WTC11 (cell line): Measurements from ENCODE around the gene KLHL29.

ENCODE experiments used
- NR1H2 ChIP-seq: sonication (generic); formaldehyde crosslinking; IDR thresholded peaks from 2 replicates; pipeline ENCODE4 v1.9.0; 2021; ENCODE audit warnings: mild to moderate bottlenecking, moderate library complexity, missing genetic modification reagents
- NR3C1 ChIP-seq: sonication (generic); formaldehyde crosslinking; conservative IDR thresholded peaks from 2 replicates; pipeline ENCODE4 v1.8.1; 2023; ENCODE audit warnings: low read depth, mild to moderate bottlenecking, missing genetic modification reagents
- SMAD4 ChIP-seq: sonication (generic); formaldehyde crosslinking; IDR thresholded peaks from 2 replicates; pipeline ENCODE4 v1.8.0; 2022; ENCODE audit warnings: mild to moderate bottlenecking, missing genetic modification reagents
- ZNF317 ChIP-seq: sonication (generic); formaldehyde crosslinking; IDR thresholded peaks from 2 replicates; pipeline ENCODE4 v1.8.1; 2023; ENCODE audit warnings: low read depth, mild to moderate bottlenecking, moderate library complexity, missing genetic modification reagents, borderline replicate concordance
- TF ChIP-seq, protein P1 (sequence below): sonication (generic); formaldehyde crosslinking; conservative IDR thresholded peaks from 2 replicates; pipeline ENCODE4 v1.8.1; 2022; ENCODE audit warnings: mild to moderate bottlenecking, missing genetic modification reagents
- TF ChIP-seq, protein P2 (sequence below): fragments of 200-600 bp; IDR thresholded peaks from 2 replicates; pipeline ENCODE4 v1.8.0; 2022; ENCODE audit warnings: antibody characterized with exemption
- TF ChIP-seq, protein P3 (sequence below): sonication (generic); formaldehyde crosslinking; IDR thresholded peaks from 2 replicates; pipeline ENCODE4 v1.8.1; 2022; ENCODE audit warnings: mild to moderate bottlenecking, moderate library complexity, missing genetic modification reagents

GRCh38 chr2:23493846-23494245 lies 108.9 kb downstream of the KLHL29 start:
- TF ChIP-seq, protein P1, sequence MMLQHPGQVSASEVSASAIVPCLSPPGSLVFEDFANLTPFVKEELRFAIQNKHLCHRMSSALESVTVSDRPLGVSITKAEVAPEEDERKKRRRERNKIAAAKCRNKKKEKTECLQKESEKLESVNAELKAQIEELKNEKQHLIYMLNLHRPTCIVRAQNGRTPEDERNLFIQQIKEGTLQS (CRISPR knock-in tag) = no peak
- TF ChIP-seq, protein P2, sequence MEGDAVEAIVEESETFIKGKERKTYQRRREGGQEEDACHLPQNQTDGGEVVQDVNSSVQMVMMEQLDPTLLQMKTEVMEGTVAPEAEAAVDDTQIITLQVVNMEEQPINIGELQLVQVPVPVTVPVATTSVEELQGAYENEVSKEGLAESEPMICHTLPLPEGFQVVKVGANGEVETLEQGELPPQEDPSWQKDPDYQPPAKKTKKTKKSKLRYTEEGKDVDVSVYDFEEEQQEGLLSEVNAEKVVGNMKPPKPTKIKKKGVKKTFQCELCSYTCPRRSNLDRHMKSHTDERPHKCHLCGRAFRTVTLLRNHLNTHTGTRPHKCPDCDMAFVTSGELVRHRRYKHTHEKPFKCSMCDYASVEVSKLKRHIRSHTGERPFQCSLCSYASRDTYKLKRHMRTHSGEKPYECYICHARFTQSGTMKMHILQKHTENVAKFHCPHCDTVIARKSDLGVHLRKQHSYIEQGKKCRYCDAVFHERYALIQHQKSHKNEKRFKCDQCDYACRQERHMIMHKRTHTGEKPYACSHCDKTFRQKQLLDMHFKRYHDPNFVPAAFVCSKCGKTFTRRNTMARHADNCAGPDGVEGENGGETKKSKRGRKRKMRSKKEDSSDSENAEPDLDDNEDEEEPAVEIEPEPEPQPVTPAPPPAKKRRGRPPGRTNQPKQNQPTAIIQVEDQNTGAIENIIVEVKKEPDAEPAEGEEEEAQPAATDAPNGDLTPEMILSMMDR = no peak
- TF ChIP-seq ZNF317 (CRISPR knock-in tag) = no peak
- TF ChIP-seq, protein P3, sequence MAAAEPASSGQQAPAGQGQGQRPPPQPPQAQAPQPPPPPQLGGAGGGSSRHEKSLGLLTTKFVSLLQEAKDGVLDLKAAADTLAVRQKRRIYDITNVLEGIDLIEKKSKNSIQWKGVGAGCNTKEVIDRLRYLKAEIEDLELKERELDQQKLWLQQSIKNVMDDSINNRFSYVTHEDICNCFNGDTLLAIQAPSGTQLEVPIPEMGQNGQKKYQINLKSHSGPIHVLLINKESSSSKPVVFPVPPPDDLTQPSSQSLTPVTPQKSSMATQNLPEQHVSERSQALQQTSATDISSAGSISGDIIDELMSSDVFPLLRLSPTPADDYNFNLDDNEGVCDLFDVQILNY = no peak
- TF ChIP-seq NR3C1 (CRISPR knock-in tag) = no peak
- no peak for TF ChIP-seq NR1H2 (CRISPR knock-in tag)
- no peak for TF ChIP-seq SMAD4
